Panc1 (cell line): ENCODE data around the gene SQOR.

Source experiments
- CTCF ChIP-seq: fragments of 450-650 bp; IDR thresholded peaks from 2 replicates; pipeline ENCODE4 v1.5.1; 2017; ENCODE audit warnings: mild to moderate bottlenecking
- POLR2AphosphoS5 ChIP-seq: IDR thresholded peaks from 2 replicates; pipeline ENCODE4 v1.6.1; 2012; ENCODE audit warnings: mild to moderate bottlenecking, low read depth, low read length, moderate library complexity
- REST ChIP-seq, 2 experiments: IDR thresholded peaks; 2 replicates each; pipeline ENCODE4 v1.6.1; 2011 to 2012; ENCODE audit warnings: low read depth in 2 of 2, control low read depth in 1 of 2, low read length in 1 of 2, mild to moderate bottlenecking in 1 of 2, moderate library complexity in 1 of 2; ENCODE audit not compliant: insufficient read depth in 1 of 2
- SIN3A ChIP-seq: IDR thresholded peaks from 2 replicates; pipeline ENCODE4 v1.6.1; 2012; ENCODE audit warnings: low read depth, mild to moderate bottlenecking, low read length, moderate library complexity, borderline replicate concordance; ENCODE audit not compliant: insufficient read depth

GRCh38 chr15:45587095-45587862 is 47.5 kb upstream of the SQOR start, which contains the start of gene BLOC1S6:
- TF ChIP-seq CTCF (no peak), POLR2AphosphoS5 (peak; percentile 80), SIN3A (peak; percentile 75; the same call in 1 of the 2 replicates), REST (IDR thresholded peaks at IDR 0.05; ENCODE audit: insufficient read depth in 1 of 2, low read depth in 2 of 2, low read length in 1 of 2) (no peak; a peak in 1 of 4 replicates)
